ENCODE data around the gene MYO5A.
A peak's percentile ranks its signal among the peaks of the same experiment; 100 is the strongest.
"Not testable (repeated sequence)": the region's sequence is repeated elsewhere in the genome, so short reads cannot be mapped to it uniquely, and the experiment has no call there.

MYO5A gene

DNA sequence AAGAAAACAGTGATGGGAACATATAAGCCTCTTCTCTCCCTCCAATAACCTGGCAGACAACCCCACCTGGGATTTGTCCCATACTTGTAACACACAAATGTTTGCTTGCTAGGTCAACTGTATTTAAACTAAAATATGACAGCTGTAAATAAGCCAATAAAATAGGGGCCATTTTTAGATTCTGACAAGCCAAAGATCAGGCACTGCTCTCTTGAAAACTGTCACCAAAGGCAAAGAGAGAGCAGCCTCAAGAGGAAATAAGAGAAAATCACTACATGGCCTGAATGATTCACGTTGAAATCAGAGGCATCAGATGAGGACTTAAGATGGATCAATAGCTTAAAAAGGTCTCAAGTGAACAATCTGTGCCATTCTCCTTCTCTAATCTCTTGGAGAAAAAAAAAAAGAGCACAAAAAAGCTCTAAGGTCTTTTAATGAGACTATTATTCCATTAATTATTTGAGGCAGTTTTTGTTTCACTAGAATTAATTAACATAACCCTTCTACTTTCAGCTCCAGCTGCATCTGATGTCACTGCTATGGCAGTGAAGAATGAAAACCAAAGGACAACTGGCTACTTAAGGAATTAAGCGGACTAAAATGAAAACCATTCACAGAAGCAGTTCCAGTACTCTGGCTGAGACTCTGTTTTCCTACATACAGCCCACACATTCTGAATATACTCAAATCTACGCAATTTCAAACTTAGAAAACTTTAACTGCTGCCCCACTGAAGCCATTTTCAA is 19.0 kb downstream of the MYO5A start:
- DNase-seq (ENCODE audit: low read depth in 2 of 3, low spot score in 1 of 3): no peak

DNA sequence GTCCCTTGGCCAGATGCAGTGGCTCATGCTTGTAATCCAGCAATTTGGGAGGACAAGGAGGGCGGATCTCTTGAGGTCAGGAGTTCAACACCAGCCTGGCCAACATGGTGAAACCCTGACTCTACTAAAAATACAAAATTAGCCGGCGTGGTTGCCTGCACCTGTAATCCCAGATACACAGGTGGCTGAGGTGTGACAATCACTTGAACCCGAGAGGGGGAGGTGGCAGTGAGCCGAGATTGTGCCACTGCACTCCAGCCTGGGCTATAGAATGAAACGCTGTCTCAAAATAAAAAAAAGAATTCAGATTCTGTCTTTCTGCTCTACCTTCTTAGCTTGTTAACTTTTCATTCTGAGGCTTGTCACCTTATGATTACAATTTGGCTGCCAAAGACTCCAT is 22.1 kb downstream of the MYO5A start:
- DNase-seq (ENCODE audit: low read depth in 2 of 3, low spot score in 1 of 3): no peak

DNA sequence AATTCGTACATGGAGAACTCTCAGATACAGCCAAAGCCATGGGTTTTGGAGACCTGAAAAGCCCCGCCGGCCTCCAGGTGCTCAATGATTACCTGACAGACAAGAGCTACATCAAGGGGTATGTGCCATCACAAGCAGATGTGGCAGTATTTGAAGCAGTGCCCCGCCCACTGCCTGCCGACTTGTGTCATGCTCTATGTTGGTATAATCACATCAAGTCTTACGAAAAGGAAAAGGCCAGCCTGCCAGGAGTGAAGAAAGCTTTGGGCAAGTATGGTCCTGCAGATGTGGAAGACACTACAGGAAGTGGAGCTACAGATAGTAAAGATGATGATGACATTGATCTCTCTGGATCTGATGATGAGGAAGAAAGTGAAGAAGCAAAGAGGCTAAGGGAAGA is 23.5 kb downstream of the MYO5A start:
- no peak for DNase-seq (ENCODE audit: low read depth in 2 of 3, low spot score in 1 of 3)

DNA sequence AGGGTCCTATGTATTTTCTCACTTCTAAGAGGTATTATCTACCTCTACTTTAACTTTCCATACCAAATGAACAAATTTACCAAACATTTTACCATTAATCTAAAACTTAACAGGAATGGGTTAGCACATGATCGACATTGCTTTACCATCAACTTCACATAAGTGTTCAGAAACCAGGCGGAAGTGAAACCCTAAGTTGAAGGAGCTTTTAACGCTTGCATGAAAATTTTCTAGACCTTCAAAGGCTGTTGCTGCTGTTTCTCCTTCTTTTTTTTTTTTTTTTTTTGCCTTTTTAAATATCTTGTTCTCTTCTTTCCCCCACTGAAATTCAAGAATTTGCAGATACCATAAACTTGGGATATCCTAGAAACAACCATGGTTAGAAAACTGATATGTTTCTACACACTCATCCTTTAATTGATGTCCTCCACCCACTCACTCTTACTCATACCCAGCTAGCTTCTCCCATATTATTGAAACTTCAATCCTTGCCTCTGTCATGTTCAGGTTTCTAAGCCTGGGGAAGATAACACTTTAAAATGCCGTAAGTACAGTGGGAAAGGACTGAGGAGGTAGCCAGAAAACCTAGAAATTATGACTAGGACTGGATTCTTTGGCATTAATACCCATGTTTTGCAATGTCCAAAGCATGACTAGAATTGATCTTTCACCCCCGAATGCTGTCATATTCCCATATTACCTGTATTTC is 24.7 kb downstream of the MYO5A start:
- no peak for DNase-seq (ENCODE audit: low read depth in 2 of 3, low spot score in 1 of 3)

DNA sequence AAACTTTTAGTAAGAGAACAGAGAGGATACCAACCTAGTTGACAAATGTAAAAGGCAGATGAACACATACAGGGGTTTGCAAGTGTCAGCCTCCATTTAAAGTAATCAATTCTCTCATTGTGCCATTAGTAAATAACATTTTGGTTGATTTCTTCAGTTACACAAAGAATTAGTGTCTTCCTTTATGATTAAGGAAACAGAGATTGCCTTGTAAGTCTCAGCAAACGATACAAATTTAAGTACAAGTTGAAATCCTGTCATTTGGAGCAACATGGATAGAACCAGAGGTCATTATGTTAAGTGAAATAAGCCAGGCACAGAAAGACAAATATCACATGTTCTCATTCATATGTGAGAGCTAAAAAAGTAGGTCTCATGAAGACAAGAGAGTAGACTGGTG is 26.1 kb downstream of the MYO5A start:
- no peak for DNase-seq (ENCODE audit: low read depth in 2 of 3, low spot score in 1 of 3)

DNA sequence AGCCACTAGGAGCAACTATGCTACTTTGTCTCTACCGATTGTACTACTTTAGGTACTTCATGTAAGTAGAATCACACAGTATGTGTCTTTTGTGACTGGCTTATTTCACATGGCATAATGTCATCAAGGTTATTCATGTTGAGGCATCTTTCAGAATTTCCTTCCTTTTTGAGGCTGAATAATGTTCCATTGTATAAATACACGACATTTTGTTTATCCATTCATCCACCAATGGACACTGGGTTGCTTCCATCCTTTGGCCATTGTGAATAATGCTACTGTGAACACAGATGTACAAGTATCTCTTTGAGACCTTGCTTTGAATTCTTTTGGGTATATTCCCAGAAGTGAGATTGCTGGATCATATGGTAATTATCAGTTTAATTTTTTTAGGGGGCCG is 29.2 kb downstream of the MYO5A start:
- no peak for DNase-seq (ENCODE audit: low read depth in 2 of 3, low spot score in 1 of 3)

DNA sequence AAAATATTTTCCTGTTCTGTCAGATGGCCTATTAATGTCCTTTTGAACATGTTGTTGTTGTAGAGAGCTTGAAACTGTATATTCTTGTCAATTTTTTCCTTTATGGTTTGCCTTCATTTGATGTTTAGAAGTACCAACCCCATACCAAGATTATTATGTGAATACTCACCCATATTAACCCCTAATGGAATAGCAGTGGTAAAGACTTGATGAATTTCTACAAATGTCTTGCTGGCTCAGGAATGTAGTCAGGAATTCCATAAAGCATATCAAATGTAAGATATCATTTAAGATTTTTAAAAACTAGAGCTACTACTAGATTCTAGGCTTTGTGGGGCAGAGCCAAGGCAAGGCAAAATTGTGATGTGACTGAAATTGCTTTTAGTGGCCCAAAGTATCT is 30.0 kb downstream of the MYO5A start:
- DNase-seq (ENCODE audit: low read depth in 2 of 3, low spot score in 1 of 3): no peak

DNA sequence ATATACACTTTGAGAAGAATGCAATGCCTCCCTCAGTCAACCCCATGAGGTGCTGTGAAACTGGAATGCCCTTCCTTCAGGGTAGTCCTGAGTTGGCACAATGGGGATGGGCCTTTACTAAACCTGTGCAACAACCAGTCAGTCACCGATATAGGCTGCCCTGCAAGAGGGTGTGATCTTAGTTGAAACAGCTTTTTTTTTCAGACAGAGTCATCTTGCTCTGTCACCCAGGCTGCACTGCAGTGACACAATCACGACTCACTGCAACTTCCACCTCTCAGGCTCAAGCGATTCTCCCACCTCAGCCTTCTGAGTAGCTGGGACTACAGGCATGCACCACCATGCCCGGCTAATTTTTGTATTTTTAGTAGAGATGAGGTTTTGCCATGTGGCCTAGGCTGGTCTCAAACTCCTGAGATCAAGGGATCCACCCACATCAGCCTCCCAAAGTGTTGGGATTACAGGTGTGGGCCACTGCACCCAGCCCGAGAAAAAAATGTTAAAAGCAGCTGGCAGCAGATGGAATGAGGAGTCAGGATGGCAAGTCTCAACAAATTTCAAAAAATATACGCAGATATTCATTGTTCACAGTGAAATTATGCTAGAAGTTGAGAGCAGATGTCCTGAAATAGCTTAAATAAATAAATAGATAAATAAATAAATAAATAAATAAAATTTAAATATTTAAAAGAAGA is 31.8 kb downstream of the MYO5A start:
- peak; percentile 40 to 58 (median 51) for DNase-seq (ENCODE audit: low read depth in 2 of 3, low spot score in 1 of 3)

DNA sequence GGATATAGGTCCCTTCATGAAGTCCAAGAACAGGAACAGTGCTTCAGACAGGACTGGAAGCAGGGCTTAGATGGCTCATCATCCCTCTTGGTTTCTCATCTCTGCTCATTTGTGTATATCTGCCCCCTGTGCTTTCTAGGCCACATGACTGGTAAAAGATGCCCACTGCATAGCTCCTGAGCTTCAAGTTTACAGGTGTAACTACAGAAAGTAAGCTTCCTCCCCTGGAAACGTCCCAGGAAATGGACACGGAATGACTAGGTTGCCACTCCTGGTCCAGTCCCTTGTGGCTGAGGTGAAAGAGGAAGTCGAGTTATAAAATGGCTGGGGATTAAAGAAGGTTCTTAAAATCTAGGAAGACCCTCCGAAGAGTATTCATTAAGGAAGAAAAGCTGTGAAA is 32.5 kb downstream of the MYO5A start:
- DNase-seq (ENCODE audit: low read depth in 2 of 3, low spot score in 1 of 3): no peak

DNA sequence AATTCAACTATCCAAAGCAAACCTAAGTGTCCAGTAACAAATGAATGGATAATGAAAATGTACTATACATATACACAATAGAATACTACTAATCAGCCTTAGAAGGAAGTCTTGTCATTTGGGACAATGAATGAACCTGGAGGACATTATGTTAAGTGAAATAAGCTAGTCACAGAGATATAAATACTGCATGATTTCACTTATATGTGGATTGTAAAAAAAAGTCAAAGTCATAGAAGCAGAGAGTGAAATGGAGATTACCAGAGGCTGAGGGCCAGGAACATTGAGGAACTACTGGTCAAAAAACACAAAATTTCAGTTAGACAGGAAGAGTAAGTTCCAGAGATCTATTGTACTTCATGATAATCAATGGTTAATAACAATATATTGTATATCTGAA is 33.6 kb downstream of the MYO5A start:
- DNase-seq (ENCODE audit: low read depth in 2 of 3, low spot score in 1 of 3): no peak

DNA sequence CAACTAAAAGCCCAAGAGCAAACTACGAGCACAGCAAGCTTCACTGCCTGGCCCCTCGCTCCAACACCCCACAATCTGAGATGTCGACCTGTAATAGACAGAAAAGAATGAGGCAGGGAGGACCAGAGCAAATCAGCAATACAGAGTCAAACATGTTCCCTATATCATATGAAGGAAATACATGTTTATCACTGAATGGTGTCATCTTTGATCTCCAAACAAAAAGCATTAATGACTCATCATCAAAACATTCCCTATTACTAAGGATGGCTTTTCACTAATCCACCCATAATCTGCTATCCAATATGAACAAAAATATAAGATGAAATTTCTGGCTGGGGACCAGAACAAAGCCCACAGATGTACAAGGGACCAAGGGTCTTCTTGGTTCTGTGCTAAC is 34.7 kb downstream of the MYO5A start:
- no peak for DNase-seq (ENCODE audit: low read depth in 2 of 3, low spot score in 1 of 3)

DNA sequence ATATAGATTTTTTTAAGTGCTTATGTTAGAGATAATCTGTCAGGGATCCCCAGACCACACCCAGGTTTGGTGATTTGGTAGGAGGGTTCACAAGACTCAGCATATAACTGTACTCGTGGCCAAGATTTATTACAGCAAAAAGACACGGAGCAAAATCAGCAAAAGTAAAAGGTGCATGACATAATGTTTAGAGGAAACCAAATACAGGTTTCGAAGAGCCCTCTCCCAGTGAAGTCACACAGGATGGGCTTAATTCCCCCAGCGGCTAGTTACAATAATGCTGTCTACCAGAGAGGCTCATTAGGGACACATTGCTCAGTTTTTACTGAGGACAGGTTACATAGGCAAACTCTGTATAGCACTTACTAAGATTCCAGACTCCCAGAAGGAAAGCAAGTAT is 36.5 kb downstream of the MYO5A start:
- no peak for DNase-seq (ENCODE audit: low read depth in 2 of 3, low spot score in 1 of 3)

DNA sequence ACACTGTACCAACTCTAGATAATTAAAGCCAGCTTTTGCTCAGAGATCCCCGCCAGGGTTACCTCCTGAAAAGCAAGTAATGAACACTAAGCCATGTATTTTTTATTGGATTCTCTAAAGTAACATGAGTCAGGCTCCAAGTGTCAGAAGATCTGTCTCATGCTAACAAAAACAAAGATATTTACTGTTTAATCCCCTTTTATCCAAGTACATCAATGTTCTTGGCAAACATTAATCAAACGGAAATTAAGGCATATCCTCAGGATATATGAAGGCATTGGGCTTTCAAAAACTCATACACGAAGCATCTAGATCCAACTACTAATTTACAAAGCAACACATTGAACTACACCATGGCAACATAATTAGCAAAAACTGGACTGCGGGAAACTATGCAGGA is 37.2 kb downstream of the MYO5A start:
- DNase-seq (ENCODE audit: low read depth in 2 of 3, low spot score in 1 of 3): no peak

DNA sequence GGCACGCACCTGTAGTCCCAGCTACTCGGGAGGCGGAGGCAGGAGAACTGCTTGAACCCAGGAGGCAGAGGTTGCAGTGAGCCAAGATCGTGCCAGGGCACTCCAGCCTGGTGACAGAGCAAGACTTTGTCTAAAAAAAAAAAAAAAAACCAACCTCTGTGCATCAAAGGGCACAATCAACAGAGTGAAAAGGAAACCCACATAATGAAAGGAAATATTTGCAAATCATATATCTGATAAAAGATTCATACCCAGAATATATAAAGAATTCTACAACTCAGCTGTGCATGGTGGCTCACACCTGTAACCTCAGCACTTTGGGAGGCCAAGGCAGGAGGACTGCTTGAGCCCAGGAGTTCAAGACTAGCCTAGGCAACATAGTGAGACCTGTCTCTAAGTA is 39.2 kb downstream of the MYO5A start:
- not testable (repeated sequence) for DNase-seq (ENCODE audit: low read depth in 2 of 3, low spot score in 1 of 3)

DNA sequence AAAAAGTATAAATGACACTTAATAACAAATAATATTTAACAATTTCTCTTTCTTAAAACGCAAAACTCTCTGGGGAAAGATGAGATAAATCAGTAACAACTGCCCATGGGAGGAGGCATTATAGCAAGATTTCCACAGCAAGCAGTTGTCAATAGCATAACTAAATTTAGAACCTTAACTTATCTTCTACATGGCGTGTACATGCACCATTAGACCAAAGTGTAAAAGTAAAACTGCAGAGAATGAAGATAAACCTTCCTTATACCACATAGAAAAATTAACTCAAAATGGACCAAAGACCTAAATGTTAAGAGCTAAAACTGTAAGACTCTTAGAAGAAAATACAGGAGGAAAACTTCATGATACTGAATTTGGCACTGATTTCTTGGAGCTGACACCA is 39.9 kb downstream of the MYO5A start:
- DNase-seq (ENCODE audit: low read depth in 2 of 3, low spot score in 1 of 3): no peak

DNA sequence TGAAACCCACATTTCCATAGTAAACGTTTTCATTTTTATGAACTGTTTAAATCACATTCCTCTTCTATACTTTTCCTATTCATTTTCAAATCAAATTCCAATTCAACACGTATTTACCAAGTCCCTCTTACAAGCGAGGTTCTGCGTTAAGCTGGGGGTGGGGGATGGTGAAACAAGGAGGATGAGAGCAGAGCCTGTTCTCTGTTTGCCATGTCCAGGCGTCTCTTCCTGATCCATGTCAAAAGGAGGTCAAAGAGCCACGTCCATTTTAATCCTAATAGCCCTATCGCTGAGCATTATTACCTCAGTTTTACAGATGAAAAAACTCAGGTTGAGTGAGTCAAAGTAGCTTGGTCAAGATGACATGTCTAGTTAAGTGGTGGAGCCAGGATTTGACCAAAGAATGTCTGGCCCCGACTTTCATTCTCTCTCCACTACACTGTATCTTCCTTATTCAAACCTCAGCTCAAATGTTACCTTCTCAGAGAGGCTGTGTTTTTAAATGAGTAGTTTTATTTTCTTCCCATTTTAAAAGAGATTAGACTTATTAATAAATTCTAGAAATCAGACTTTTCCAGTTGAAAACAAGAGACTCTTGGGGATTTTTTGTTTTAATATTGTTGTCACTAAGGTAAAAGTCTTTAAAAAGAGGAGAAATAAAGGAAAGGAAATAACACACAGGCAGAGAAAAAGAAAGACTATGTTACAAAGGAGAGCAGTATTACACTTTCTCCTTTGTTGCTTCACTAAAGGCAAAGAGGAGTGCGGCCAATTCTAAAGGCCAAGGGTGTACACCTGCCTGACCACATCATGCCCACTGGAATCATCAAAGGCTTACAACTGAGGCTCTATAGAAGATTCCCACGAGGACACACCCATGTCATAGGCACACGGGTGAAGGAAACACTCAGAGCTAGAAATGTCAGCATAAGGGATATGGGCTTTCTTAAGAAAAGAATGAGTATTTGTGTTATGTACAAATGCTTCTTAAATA is 42.4 kb downstream of the MYO5A start:
- no peak for DNase-seq (ENCODE audit: low read depth in 2 of 3, low spot score in 1 of 3)

DNA sequence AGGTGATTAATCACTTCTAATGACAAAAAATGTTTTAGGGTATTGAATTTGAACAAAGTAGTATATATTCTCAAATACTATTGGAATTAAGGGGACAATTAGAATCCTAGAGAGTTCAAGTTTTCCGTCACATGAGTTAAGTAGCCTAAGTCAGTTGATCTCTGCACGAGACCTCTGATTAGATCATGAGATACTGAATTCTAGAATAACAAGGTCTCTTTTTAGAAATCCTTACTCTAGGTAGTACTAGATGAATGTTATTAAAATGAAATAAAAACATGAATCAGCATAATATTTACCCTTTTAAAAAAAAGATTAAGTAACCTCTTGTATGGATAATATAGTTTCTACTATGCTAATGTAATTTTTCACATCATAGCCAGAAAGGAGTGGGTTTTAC is 43.4 kb downstream of the MYO5A start:
- DNase-seq (ENCODE audit: low read depth in 2 of 3, low spot score in 1 of 3): no peak

DNA sequence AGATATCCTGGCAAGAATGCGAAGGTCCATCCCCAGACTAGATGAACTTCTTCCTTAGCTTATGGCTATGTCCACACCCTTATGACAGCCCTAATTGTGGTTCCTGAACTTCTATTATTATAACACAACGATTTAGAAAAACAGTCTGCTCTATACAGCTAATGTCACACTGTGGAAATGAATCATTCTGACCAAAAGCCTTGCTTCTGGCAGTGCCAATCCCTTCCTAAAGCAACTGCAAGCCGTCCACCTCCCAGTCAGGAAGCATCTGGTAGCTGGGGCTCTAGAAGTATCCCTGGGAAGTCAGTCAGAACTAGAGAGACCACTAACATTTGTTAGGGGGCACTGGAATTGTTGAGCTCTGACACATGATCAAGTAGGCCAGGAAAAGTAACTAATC is 45.0 kb downstream of the MYO5A start:
- DNase-seq (ENCODE audit: low read depth in 2 of 3, low spot score in 1 of 3): no peak

DNA sequence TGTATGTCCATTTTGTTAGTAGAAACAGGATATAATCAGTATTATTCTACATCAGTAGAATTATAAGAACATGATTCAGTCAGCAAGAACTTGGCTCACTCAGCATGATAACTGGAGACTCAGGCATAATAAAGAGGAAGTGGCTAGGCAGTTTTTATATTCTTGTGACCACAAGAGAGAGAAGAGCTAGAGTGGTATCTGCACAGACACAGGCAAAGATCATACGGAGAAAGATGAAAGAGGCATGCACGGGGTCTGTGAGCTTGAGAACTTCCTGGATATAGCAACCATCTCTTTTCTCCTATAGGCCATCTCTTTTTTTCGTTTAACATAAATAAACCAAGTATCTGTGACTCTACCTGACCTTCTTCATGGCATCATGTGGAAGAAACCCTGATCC is 46.8 kb downstream of the MYO5A start:
- no peak for DNase-seq (ENCODE audit: low read depth in 2 of 3, low spot score in 1 of 3)

DNA sequence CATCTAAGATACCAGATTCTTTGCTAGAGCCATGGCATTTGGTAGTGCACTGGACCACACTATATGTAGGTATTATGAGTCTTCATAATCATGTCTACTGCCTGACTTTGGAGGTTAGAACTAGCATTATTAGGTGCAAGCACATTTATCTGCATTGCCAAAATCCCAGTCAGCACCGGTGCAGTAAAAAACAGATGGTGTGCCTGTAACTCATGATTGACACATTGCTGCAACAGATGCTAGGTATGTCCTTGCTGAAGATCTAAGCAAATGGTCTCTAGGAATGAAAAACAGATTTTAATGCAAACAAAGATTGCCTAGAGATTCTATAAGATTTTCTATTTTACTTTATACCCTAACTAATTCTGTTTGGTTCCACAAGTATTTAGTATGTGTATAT is 47.7 kb downstream of the MYO5A start:
- DNase-seq (ENCODE audit: low read depth in 2 of 3, low spot score in 1 of 3): no peak

DNA sequence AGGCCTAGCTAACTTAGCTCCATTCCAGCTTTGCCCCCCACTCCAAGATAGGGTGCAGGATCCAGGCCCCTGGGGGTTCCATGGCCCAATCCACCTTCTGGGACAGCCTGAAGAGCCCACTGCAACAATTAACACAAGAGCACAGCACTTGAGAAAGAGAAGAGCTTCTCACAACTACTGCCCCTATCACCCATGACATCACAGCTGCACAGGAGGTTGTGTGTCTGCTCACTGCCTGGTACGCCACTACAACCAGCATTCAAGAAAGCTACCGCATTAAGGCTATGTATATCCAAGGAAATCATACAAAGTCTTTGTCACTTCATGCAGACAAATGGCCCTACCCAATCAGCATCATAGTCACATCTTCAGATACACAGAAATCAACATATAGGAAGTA is 62.0 kb downstream of the MYO5A start:
- DNase-seq (ENCODE audit: low read depth in 2 of 3, low spot score in 1 of 3): no peak

All from stimulated activated CD4-positive, alpha-beta T cell treated with anti-CD3 and anti-CD28 coated beads, Interleukin-12 subunit alpha, Interleukin-12 subunit beta, amount 100 ng/mL, for 48 hours (primary cell).